Kidney epithelial cell (primary cell): ENCODE results near the gene PC. TPM values are rescaled to one million over a fixed set of nuclear protein-coding genes. Genes with fewer than 3 reads are reported as not detected.

Source experiments
- DNase-seq: peaks from one replicate; pipeline ENCODE4 v3.0.0-alpha.2; 2010; ENCODE audit warnings: low read depth
- H3K27me3 ChIP-seq: 2 replicates; pipeline ENCODE4 v1.6.0; 2011; ENCODE audit warnings: low read length; ENCODE audit not compliant: control insufficient read depth, insufficient read depth
- H3K36me3 ChIP-seq: 2 replicates; pipeline ENCODE4 v1.5.1; 2011; ENCODE audit warnings: low read length; ENCODE audit not compliant: control insufficient read depth, insufficient read depth
- H3K4me3 ChIP-seq: 2 replicates; pipeline ENCODE4 v1.5.1; 2011; ENCODE audit warnings: low read depth, mild to moderate bottlenecking, control low read depth, low read length
- CTCF ChIP-seq: IDR thresholded peaks from 2 replicates; pipeline ENCODE4 v1.5.1; 2011; ENCODE audit warnings: mild to moderate bottlenecking, moderate library complexity, low read length, control low read depth, inconsistent platforms; ENCODE audit not compliant: insufficient read depth, poor library complexity, severe bottlenecking
- total RNA-seq: library from RNA; depleted of rRNA; stranded (reverse); fragments of >200 nt; gene quantifications from 2 replicates; pipeline ENCODE4 v1.2.3, GENCODE V29; 2015

The PC gene
- total RNA-seq, 1 donor from 2014 or later = 10.1 TPM

DNA sequence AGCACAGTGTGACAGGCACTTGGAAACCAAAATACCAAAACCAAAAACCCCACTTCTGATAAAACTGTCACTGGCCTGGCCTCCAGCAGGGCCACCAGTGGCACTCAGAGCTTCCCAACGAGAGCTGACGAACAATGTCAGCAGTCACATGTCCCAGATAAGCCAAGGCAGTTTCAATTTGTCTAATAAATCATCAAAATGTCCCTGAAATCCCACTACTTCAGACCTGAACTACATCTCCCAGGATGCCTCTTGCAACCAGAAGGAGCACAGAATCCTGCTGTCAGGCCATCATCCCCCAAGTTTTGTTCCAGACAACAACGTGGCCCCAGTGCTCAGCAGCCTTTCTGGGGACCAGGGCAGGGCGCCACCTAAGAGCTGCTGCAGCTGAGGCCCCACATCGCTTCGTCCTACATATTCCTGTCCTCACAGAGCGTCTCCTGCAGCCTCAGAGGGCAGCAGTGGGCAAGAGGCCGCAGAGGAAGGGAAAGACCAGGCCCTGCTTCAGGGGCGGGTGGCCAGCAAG lies 76.2 kb downstream of the PC start:
- no peak for TF ChIP-seq CTCF
- no peak for DNase-seq
- Histone ChIP-seq H3K27me3 (no peaks in the 10 kb centered on the region), H3K4me3 (no peak overlapping the region), H3K36me3 (no peaks in the 10 kb centered on the region)

DNA sequence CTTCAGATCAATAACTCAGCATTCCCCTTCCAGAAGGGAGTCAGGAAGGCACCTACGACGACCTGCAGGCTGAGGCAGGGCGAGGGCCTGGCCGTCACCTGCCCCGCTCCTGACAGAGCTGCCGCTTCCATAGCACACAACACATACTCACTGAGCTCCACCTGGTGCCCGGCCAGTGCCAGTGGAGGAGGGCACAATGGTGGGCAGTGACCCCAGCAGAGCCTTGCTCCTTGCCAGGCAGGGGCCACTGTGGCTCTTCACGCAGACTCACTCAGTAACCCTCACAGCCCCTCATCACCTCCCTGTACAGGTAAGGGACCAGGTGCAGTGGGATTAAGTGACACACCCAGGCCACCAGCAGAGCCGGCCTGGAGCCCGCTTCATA lies 76.7 kb downstream of the PC start:
- DNase-seq = no peak
- no peaks in the 10 kb centered on the region for H3K36me3 ChIP-seq
- no peak overlapping the region for H3K4me3 ChIP-seq
- TF ChIP-seq CTCF = no peak
- H3K27me3 ChIP-seq = peaks cover 2% of the 10 kb centered on the region

DNA sequence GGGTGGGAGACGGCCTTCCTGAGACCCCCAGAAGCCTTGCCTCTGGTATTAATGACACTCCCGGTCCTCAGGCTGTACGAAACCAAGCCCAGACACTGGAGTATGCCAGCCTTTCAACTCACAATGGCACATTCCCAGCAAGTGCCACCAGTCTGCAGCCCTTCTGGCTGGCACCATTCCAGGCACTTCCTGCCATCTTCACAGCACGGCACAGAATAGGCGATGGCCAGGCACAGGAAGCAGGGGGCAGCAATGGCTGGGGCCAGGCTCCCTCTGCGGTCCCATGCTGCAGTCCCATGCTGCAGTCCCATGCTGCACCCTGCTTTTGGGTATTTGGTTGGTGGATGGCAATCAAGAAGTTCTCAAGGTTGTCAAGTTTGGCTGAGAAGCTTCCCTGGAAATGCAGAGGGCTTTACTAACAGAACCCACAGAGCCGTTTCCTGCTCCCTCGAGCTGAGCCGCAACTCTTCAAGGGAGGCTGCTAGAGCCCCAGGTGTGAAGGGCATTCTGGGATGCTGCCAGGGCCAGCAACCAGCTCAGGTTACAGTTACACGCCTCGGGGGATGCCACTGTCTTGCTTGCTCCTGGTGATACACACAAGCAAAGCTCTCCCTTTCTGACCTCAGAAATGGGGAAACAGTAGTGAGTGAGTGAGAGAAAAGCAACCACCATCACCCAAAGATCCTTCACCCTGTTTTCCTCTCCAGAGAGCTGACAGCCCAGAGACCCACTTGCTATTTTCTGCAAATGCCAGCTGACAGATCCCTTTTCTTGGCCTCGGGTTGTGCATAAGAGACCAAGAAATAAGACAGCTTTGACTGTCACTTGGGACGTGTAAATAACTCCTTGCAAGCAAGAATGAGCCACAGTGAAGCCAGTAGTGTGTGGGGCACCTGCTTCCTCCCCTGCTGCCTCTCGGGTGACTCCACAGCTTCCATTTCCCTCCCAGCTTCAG lies 77.4 kb downstream of the PC start:
- Histone ChIP-seq H3K36me3 (no peaks in the 10 kb centered on the region), H3K27me3 (peaks cover 4% of the 10 kb centered on the region), H3K4me3 (no peak overlapping the region)
- no peak for TF ChIP-seq CTCF
- peak; percentile 49 for DNase-seq

DNA sequence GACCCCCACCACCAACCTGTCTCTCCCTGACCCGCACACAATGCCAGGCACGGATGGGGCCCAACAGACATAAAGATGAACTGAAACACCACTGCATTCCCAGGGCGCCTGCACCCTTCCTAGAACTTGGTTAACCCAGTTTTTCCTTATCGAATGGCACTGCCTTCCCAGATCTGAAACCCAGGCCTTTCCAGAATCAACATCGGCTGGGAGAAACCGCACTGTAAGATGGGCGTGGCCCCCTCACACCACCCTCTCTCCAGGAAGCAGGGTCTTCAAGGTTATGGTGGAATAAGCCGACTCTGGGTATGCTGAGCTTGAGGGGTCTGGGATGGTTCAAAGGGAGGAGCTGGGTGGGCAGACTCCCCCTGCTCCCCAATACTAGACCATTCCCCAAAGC lies 78.2 kb downstream of the PC start:
- no peak for DNase-seq
- H3K4me3 ChIP-seq = no peak overlapping the region
- peaks cover 7% of the 10 kb centered on the region for H3K27me3 ChIP-seq
- no peak for TF ChIP-seq CTCF
- no peaks in the 10 kb centered on the region for H3K36me3 ChIP-seq

DNA sequence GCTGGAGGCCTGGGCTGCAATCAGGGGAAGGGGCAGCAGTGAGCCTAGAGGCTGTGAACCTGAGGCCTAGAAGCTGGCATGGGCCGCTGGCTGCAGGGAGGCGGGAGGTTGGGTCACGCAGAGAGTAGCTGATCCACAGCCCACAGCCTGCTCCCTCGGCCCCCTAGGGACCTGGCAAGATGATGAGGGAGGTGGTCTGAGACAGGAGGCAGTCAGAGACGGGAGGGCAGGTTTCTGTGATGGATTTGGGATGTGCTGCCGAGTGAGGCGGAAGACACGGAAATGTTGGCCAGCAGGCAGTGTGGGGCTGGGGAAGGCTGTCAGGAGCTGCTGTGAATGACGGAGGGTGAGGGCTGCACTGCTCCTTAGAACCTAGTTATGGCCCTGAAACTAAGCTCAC lies 78.6 kb downstream of the PC start:
- Histone ChIP-seq H3K36me3 (no peaks in the 10 kb centered on the region), H3K4me3 (no peak overlapping the region), H3K27me3 (peaks cover 7% of the 10 kb centered on the region)
- DNase-seq = no peak
- no peak for TF ChIP-seq CTCF
